NCI-H2227 (cell line): ENCODE measurements around the gene TSPYL1.
"Not testable (repeated sequence)": the region's sequence is repeated elsewhere in the genome, so short reads cannot be mapped to it uniquely, and the experiment has no call there.

Experiments
- DNase-seq: peaks from one replicate; lab custom pipeline; 2025; ENCODE audit not compliant: unreplicated experiment; lab: John Stamatoyannopoulos, UW

TSPYL1 gene

GRCh38 chr6:116279232-116280160 is at the start of gene TSPYL1:
TSS of gene TSPYL1 (minus strand) at chr6:116279930. CDS start at chr6:116279830, 100 bp downstream.
- DNase-seq: peak; percentile 96

- DNase-seq: no peak
Measured at GRCh38 chr6:116329156-116329555, 49.4 kb upstream of the TSPYL1 start.

GRCh38 chr6:116328528-116328903 is 48.8 kb upstream of the TSPYL1 start:
- no peak for DNase-seq

- DNase-seq: no peak
Measured at GRCh38 chr6:116327803-116328527, 48.2 kb upstream of the TSPYL1 start.

- no peak for DNase-seq
Measured at GRCh38 chr6:116326996-116327395, 47.3 kb upstream of the TSPYL1 start.

- DNase-seq: no peak
Measured at GRCh38 chr6:116326181-116326671, 46.5 kb upstream of the TSPYL1 start.

- not testable (repeated sequence) for DNase-seq
Measured at GRCh38 chr6:116325634-116326132, 46.0 kb upstream of the TSPYL1 start.

GRCh38 chr6:116323863-116324262 is 44.1 kb upstream of the TSPYL1 start:
- no peak for DNase-seq

GRCh38 chr6:116321933-116322332 is 42.2 kb upstream of the TSPYL1 start:
- DNase-seq: not testable (repeated sequence)

GRCh38 chr6:116316772-116317467 is 37.2 kb upstream of the TSPYL1 start:
- no peak for DNase-seq

GRCh38 chr6:116314878-116315277 is 35.1 kb upstream of the TSPYL1 start:
- DNase-seq: no peak

GRCh38 chr6:116314218-116314617 is 34.5 kb upstream of the TSPYL1 start:
- no peak for DNase-seq

GRCh38 chr6:116313101-116313776 is 33.5 kb upstream of the TSPYL1 start:
- DNase-seq: no peak

- DNase-seq: no peak
Measured at GRCh38 chr6:116309657-116310056, 29.9 kb upstream of the TSPYL1 start.

GRCh38 chr6:116309001-116309400 is 29.3 kb upstream of the TSPYL1 start:
- no peak for DNase-seq

- DNase-seq: no peak
Measured at GRCh38 chr6:116307633-116308032, 27.9 kb upstream of the TSPYL1 start.

GRCh38 chr6:116307001-116307400 is 27.3 kb upstream of the TSPYL1 start:
- no peak for DNase-seq

- no peak for DNase-seq
Measured at GRCh38 chr6:116304538-116305097, 24.9 kb upstream of the TSPYL1 start.

GRCh38 chr6:116301104-116301503 is 21.4 kb upstream of the TSPYL1 start:
- no peak for DNase-seq

GRCh38 chr6:116300566-116300965 is 20.8 kb upstream of the TSPYL1 start:
- no peak for DNase-seq
